ENCODE data around the gene HDLBP.

- TF ChIP-seq, protein P1, sequence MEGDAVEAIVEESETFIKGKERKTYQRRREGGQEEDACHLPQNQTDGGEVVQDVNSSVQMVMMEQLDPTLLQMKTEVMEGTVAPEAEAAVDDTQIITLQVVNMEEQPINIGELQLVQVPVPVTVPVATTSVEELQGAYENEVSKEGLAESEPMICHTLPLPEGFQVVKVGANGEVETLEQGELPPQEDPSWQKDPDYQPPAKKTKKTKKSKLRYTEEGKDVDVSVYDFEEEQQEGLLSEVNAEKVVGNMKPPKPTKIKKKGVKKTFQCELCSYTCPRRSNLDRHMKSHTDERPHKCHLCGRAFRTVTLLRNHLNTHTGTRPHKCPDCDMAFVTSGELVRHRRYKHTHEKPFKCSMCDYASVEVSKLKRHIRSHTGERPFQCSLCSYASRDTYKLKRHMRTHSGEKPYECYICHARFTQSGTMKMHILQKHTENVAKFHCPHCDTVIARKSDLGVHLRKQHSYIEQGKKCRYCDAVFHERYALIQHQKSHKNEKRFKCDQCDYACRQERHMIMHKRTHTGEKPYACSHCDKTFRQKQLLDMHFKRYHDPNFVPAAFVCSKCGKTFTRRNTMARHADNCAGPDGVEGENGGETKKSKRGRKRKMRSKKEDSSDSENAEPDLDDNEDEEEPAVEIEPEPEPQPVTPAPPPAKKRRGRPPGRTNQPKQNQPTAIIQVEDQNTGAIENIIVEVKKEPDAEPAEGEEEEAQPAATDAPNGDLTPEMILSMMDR (IDR thresholded peaks at IDR 0.05) = no peak
- TF ChIP-seq POLR2A (IDR thresholded peaks at IDR 0.05) = no peak
These were observed 42.9 kb downstream of the HDLBP start for GRCh38 chr2:241272303-241273209.

Data from Peyer's patch (tissue), 4 donors.